OCI-LY7 (cell line): ENCODE results near the gene WDFY4. TPM values are rescaled to one million over a fixed set of nuclear protein-coding genes. Genes with fewer than 3 reads are reported as not detected.

ENCODE experiments used
- BruUV-seq: library from RNA; stranded (reverse); fragments of 400-500 nt; replicated peaks from 2 replicates; lab custom pipeline; 2021; lab: Mats Ljungman, UMichigan
- CTCF ChIA-PET: fragments of 300-600 bp; sonication (Branson Sonifier 250); formaldehyde crosslinking; loops from one replicate; lab custom pipeline; 2022; ENCODE audit warnings: antibody characterized with exemption; ENCODE audit not compliant: unreplicated experiment; lab: Charles Lee
- POLR2A ChIA-PET: fragments of 300-600 bp; sonication (Branson Sonifier 250); formaldehyde crosslinking; loops from one replicate; lab custom pipeline; 2022; ENCODE audit warnings: antibody characterized with exemption; lab: Charles Lee
- DNase-seq: peaks from one replicate; pipeline ENCODE4 v3.0.0-alpha.2; 2015; ENCODE audit warnings: low spot score
- H2AFZ ChIP-seq: fragments of 200-600 bp; sonication (generic), shearing (Covaris generic); 2 replicates; pipeline ENCODE4 v1.6.1; 2014; ENCODE audit warnings: mild to moderate bottlenecking, antibody characterized with exemption, low read length, moderate library complexity
- H3K27ac ChIP-seq: fragments of 200-600 bp; sonication (generic); 2 replicates; pipeline ENCODE4 v1.5.1; 2014; ENCODE audit warnings: mixed run types, low read depth, mild to moderate bottlenecking, moderate library complexity, low read length, inconsistent platforms; ENCODE audit not compliant: poor library complexity, severe bottlenecking
- H3K36me3 ChIP-seq: fragments of 200-600 bp; sonication (generic); 2 replicates; pipeline ENCODE4 v1.6.1; 2014; ENCODE audit warnings: mild to moderate bottlenecking, antibody characterized with exemption, low read length, moderate library complexity, mixed read lengths; ENCODE audit not compliant: insufficient read depth
- H3K4me1 ChIP-seq: fragments of 200-600 bp; sonication (generic); 2 replicates; pipeline ENCODE4 v1.5.1; 2014; ENCODE audit warnings: mild to moderate bottlenecking, low read length; ENCODE audit not compliant: insufficient read depth, poor library complexity, severe bottlenecking
- H3K4me2 ChIP-seq: fragments of 200-600 bp; sonication (generic); 2 replicates; pipeline ENCODE4 v1.6.1; 2014; ENCODE audit warnings: mild to moderate bottlenecking, low read length
- H3K4me3 ChIP-seq: fragments of 200-600 bp; sonication (generic); 2 replicates; pipeline ENCODE4 v1.5.1; 2014; ENCODE audit warnings: mild to moderate bottlenecking, low read depth, low read length; ENCODE audit not compliant: poor library complexity, severe bottlenecking
- H3K79me2 ChIP-seq: fragments of 200-600 bp; sonication (generic); 2 replicates; pipeline ENCODE4 v1.6.1; 2016; ENCODE audit warnings: low read depth, mild to moderate bottlenecking, low read length, moderate library complexity, mixed read lengths; ENCODE audit not compliant: insufficient read depth
- H3K9me2 ChIP-seq: fragments of 200-600 bp; sonication (generic); 2 replicates; pipeline ENCODE4 v1.6.1; 2016; ENCODE audit warnings: mild to moderate bottlenecking, low read length, mixed read lengths; ENCODE audit not compliant: insufficient read depth
- H3K9me3 ChIP-seq: fragments of 200-600 bp; sonication (generic); 2 replicates; pipeline ENCODE4 v1.6.1; 2014; ENCODE audit warnings: mild to moderate bottlenecking, mixed run types, low read length, mixed read lengths
- H4K20me1 ChIP-seq: fragments of 200-600 bp; sonication (generic); 2 replicates; pipeline ENCODE4 v1.6.1; 2014; ENCODE audit warnings: mild to moderate bottlenecking, antibody characterized with exemption, low read length, moderate library complexity, mixed read lengths; ENCODE audit not compliant: insufficient read depth
- EZH2phosphoT487 ChIP-seq: fragments of 200-600 bp; sonication (generic); IDR thresholded peaks from 2 replicates; pipeline ENCODE4 v1.6.1; 2018; ENCODE audit warnings: low read depth, borderline replicate concordance, mild to moderate bottlenecking, mixed run types, antibody characterized with exemption, low read length, moderate library complexity, mixed read lengths
- intact Hi-C: fragments of 100-400 bp; cut with micrococcal nuclease; formaldehyde crosslinking; loops from one replicate; pipeline ENCODE4 v1.10.0; 2022; ENCODE audit not compliant: unreplicated experiment
- total RNA-seq, 2 experiments: library from RNA; depleted of rRNA in 1 of 2; stranded (reverse); fragments of >200 nt in 1 of 2; shearing (Covaris generic) in 1 of 2; gene quantifications; 2 replicates each; pipeline ENCODE4 v1.2.3, GENCODE V29; 2014 to 2022
- TF ChIP-seq, protein P1 (sequence below): fragments of 200-600 bp; sonication (generic); conservative IDR thresholded peaks from 2 replicates; pipeline ENCODE4 v1.5.1; 2014; ENCODE audit warnings: mild to moderate bottlenecking, antibody characterized with exemption, low read length, moderate library complexity, mixed read lengths

WDFY4 gene
- total RNA-seq, 2 experiments from 2014 or later, result 51.5 to 85.6 TPM

- H4K20me1 ChIP-seq, result no peaks in the 10 kb centered on the region
Measured at GRCh38 chr10:48940372-48940771, 255.7 kb downstream of the WDFY4 start.

DNA sequence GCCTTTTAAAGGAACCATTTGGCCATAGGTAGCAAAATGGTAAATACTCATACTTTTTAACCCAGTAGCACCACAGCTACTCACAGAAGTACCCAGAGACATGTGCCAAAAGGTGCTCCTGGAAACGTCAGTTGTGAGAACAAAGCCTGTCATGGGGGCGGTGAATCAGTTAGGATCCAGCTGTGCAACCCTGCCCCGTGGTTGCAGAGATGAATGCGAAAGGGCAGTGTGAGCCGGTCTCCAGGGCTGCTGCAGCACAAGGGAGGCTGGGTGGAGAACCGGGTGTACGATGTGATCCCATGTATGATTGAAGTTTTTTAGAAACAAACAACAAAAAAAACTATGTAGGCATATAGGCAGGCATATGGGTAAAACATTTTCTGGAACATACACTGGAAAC, 256.3 kb downstream of the WDFY4 start:
- POLR2A ChIA-PET, result no interaction called here
- no peaks in the 10 kb centered on the region for H4K20me1 ChIP-seq
- H2AFZ ChIP-seq, result no peak overlapping the region
- CTCF ChIA-PET, result interaction anchor here (0.6 kb wide), 1 partner anchor 31 kb away, joined by 3 read pairs; no protein-coding TSS in a partner anchor
- H3K4me3 ChIP-seq, result no peak overlapping the region
- H3K79me2 ChIP-seq, result no peaks in the 10 kb centered on the region
- no peaks in the 10 kb centered on the region for H3K4me1 ChIP-seq
- no peak for TF ChIP-seq EZH2phosphoT487
- TF ChIP-seq, protein P1, sequence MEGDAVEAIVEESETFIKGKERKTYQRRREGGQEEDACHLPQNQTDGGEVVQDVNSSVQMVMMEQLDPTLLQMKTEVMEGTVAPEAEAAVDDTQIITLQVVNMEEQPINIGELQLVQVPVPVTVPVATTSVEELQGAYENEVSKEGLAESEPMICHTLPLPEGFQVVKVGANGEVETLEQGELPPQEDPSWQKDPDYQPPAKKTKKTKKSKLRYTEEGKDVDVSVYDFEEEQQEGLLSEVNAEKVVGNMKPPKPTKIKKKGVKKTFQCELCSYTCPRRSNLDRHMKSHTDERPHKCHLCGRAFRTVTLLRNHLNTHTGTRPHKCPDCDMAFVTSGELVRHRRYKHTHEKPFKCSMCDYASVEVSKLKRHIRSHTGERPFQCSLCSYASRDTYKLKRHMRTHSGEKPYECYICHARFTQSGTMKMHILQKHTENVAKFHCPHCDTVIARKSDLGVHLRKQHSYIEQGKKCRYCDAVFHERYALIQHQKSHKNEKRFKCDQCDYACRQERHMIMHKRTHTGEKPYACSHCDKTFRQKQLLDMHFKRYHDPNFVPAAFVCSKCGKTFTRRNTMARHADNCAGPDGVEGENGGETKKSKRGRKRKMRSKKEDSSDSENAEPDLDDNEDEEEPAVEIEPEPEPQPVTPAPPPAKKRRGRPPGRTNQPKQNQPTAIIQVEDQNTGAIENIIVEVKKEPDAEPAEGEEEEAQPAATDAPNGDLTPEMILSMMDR, result no peak
- H3K9me2 ChIP-seq, result no peaks in the 10 kb centered on the region
- H3K36me3 ChIP-seq, result peaks cover 29% of the 10 kb centered on the region
- intact Hi-C loops, result no loop called here
- DNase-seq, result no peak
- no TSS peak for BruUV-seq
- H3K4me2 ChIP-seq, result no peak overlapping the region
- H3K27ac ChIP-seq, result no peak overlapping the region
- no peaks in the 10 kb centered on the region for H3K9me3 ChIP-seq

More at GRCh38 chr10:48940372-48940771, 255.7 kb downstream of the WDFY4 start:
- Histone ChIP-seq H3K9me3 (no peaks in the 10 kb centered on the region), H3K4me2 (no peak overlapping the region), H3K79me2 (no peaks in the 10 kb centered on the region), H3K9me2 (no peaks in the 10 kb centered on the region), H2AFZ (no peak overlapping the region), H3K4me3 (no peak overlapping the region), H3K4me1 (no peaks in the 10 kb centered on the region), H3K27ac (no peak overlapping the region), H3K36me3 (peaks cover 24% of the 10 kb centered on the region)
- BruUV-seq, result no TSS peak
- ChIA-PET POLR2A (no interaction called here), CTCF (interaction anchor here (0.6 kb wide), 1 partner anchor 30 kb away, joined by 3 read pairs; no protein-coding TSS in a partner anchor)
- intact Hi-C loops, result no loop called here
- no peak for DNase-seq
- TF ChIP-seq, protein P1, result no peak
- no peak for TF ChIP-seq EZH2phosphoT487

DNA sequence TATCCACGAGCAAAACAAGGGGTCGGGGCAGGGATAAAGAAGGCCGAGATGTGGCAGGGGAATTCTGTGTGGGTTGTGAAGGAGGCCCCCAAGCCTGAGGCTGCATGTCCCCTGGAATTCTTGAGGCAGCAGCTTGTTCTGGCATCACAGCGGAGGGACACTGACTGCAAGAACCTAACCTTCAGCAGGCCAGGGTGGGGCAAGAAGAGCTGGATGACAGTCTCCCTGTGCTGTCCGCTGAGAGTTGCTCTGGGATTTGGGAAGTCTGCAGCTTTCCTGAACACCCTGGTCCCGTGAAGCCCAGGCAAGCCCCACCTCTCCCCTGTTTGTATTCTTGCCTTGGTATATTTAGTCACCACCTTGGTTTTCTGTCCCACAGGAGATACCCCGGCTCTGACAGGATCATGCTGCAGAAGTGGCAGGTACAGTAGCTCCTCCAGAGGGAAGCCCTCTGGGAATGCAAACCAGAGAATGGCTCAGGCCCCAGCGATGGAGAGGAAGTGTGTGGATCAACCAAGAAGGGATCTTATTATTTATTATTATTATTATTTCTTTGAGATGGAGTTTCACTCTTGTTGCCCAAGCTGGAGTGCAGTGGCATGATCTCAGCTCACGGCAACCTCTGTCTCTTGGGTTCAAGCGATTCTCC, 256.9 kb downstream of the WDFY4 start:
- no peak overlapping the region for H3K27ac ChIP-seq
- ChIA-PET CTCF (no interaction called here), POLR2A (no interaction called here)
- H3K36me3 ChIP-seq, result peaks cover 35% of the 10 kb centered on the region
- no peaks in the 10 kb centered on the region for H3K9me3 ChIP-seq
- BruUV-seq, result no TSS peak
- H3K4me2 ChIP-seq, result no peak overlapping the region
- H2AFZ ChIP-seq, result no peak overlapping the region
- no peaks in the 10 kb centered on the region for H3K4me1 ChIP-seq
- H3K4me3 ChIP-seq, result no peak overlapping the region
- DNase-seq, result no peak
- no peaks in the 10 kb centered on the region for H3K79me2 ChIP-seq
- intact Hi-C loops, result no loop called here
- H3K9me2 ChIP-seq, result no peaks in the 10 kb centered on the region
- no peaks in the 10 kb centered on the region for H4K20me1 ChIP-seq
- TF ChIP-seq, protein P1, result no peak
- TF ChIP-seq EZH2phosphoT487, result no peak
